NCI-H2029 (cell line): Measurements from ENCODE around the gene SHMT2.

Experiments used
- DNase-seq: peaks from one replicate; lab custom pipeline; 2025; lab: John Stamatoyannopoulos, UW

Gene SHMT2

GRCh38 chr12:57227315-57228115 is 2.0 kb upstream of the SHMT2 start:
- DNase-seq: peak; percentile 70

- DNase-seq: no peak
Observed at GRCh38 chr12:57229046-57229633, 371 bp upstream of the SHMT2 start.

- no peak for DNase-seq
Observed at GRCh38 chr12:57230381-57231155, 1.1 kb downstream of the SHMT2 start.

- DNase-seq: no peak
Observed at GRCh38 chr12:57231276-57232021, 1.9 kb downstream of the SHMT2 start.

GRCh38 chr12:57232156-57232756 is 2.7 kb downstream of the SHMT2 start:
- DNase-seq: no peak

- DNase-seq: no peak
Observed at GRCh38 chr12:57233357-57234232, 4.1 kb downstream of the SHMT2 start.

- DNase-seq: no peak
Observed at GRCh38 chr12:57234233-57234570, 4.7 kb downstream of the SHMT2 start.

- no peak for DNase-seq
Observed at GRCh38 chr12:57234571-57235016, 5.1 kb downstream of the SHMT2 start.

GRCh38 chr12:57235017-57235727 is 5.7 kb downstream of the SHMT2 start:
- peak; percentile 56 for DNase-seq

- no peak for DNase-seq
Observed at GRCh38 chr12:57235728-57236131, 6.2 kb downstream of the SHMT2 start.

- no peak for DNase-seq
Observed at GRCh38 chr12:57236201-57236924, 6.9 kb downstream of the SHMT2 start.

- DNase-seq: no peak
Observed at GRCh38 chr12:57236925-57237595, 7.5 kb downstream of the SHMT2 start.

- peak; percentile 59 for DNase-seq
Observed at GRCh38 chr12:57237596-57237931, 8.1 kb downstream of the SHMT2 start.

- DNase-seq: peak; percentile 23
Observed at GRCh38 chr12:57237932-57238853, 8.7 kb downstream of the SHMT2 start.

GRCh38 chr12:57238854-57239554 is 9.5 kb downstream of the SHMT2 start:
- DNase-seq: peak; percentile 83

- no peak for DNase-seq
Observed at GRCh38 chr12:57239587-57240065, 10.1 kb downstream of the SHMT2 start.
